ENCODE results near the gene MTFMT. TPM values are rescaled to one million over a fixed set of nuclear protein-coding genes. Genes with fewer than 3 reads are reported as not detected.
A peak's percentile ranks its signal among the peaks of the same experiment; 100 is the strongest.

Gene MTFMT
- total RNA-seq, 4 donors from 2014 or later: 9.8 to 40.5 (median 31.0) TPM

- no peaks in the 10 kb centered on the region for H3K27me3 ChIP-seq
- TF ChIP-seq POLR2AphosphoS5 (IDR thresholded peaks at IDR 0.05): no peak
- TF ChIP-seq POLR2A (IDR thresholded peaks at IDR 0.05): no peak
- no peak for TF ChIP-seq CTCF (IDR thresholded peaks at IDR 0.05)
- TF ChIP-seq EP300 (IDR thresholded peaks at IDR 0.05; ENCODE audit: low read depth): no peak
- H3K36me3 ChIP-seq: no peaks in the 10 kb centered on the region
- intact Hi-C loops (cut with DNase I; ENCODE audit: low total_unique reads) (no loop called here), in situ Hi-C loops (cut with MboI; ENCODE audit: low pct_ligation_motif_present in 1 of 4, low pct_unique_long_range_greater_than_20kb in 1 of 4, low sequenced_read_pairs in 3 of 4) (no loop called here)
- peaks cover 0 to 53% (median 27%) of the 10 kb centered on the region in 4 donors for H3K4me1 ChIP-seq
- DNase-seq: no peak
- 3 to 19% methylated on average over 3 to 9 of the region's 9 CpGs for WGBS, 2 donors (ENCODE audit: low coverage in 1 of 2)
- H3K27ac ChIP-seq: peak overlapping the region; percentile 85 to 98 (median 95)
- peak overlapping the region; percentile 24 to 98 (median 82) for H3K4me3 ChIP-seq
- H3K9me3 ChIP-seq: no peaks in the 10 kb centered on the region
Measured at GRCh38 chr15:64990168-64990470, 39.3 kb downstream of the MTFMT start.

GRCh38 chr15:64989416-64990167, 39.8 kb downstream of the MTFMT start, which contains the start of gene SPG21:
Gene SPG21, minus strand, starts transcription at chr15:64989914. Its CDS starts 6,345 bp downstream, at chr15:64983569.
- intact Hi-C loops (cut with DNase I; ENCODE audit: low total_unique reads): no loop called here
- DNase-seq: peak; percentile 95
- in situ Hi-C loops (cut with MboI; ENCODE audit: low pct_ligation_motif_present in 1 of 4, low pct_unique_long_range_greater_than_20kb in 1 of 4, low sequenced_read_pairs in 3 of 4): no loop called here
- H3K27ac ChIP-seq: peak within 1 kb of the TSS; percentile 85 to 98 (median 95)
- 0% methylated on average over 1 to 33 of the region's 75 CpGs for whole genome bisulfite sequencing, 2 donors (ENCODE audit: low coverage in 1 of 2)
- H3K27me3 ChIP-seq: no peaks in the 10 kb centered on the region
- peak within 1 kb of the TSS; percentile 70 to 98 (median 90) for H3K4me3 ChIP-seq
- TF ChIP-seq EP300 (IDR thresholded peaks at IDR 0.05; ENCODE audit: low read depth): no peak
- peak; percentile 78 to 88 (median 78) for TF ChIP-seq POLR2AphosphoS5 (IDR thresholded peaks at IDR 0.05)
- peak; percentile 67 for TF ChIP-seq POLR2A (IDR thresholded peaks at IDR 0.05)
- H3K9me3 ChIP-seq: no peaks in the 10 kb centered on the region
- H3K4me1 ChIP-seq: peaks cover 3 to 58% (median 32%) of the 10 kb centered on the region in 4 donors
- no peaks in the 10 kb centered on the region for H3K36me3 ChIP-seq

- WGBS, 2 donors (ENCODE audit: low coverage in 1 of 2): 75 to 81% methylated on average over 2 to 3 of the region's 3 CpGs
Measured at GRCh38 chr15:64987136-64987535, 42.3 kb downstream of the MTFMT start.

GRCh38 chr15:64985366-64986033, 43.9 kb downstream of the MTFMT start:
- no peaks in the 10 kb centered on the region for H3K9me3 ChIP-seq
- H3K27me3 ChIP-seq: no peaks in the 10 kb centered on the region
- intact Hi-C loops (cut with DNase I; ENCODE audit: low total_unique reads) (no loop called here), in situ Hi-C loops (cut with MboI; ENCODE audit: low pct_ligation_motif_present in 1 of 4, low pct_unique_long_range_greater_than_20kb in 1 of 4, low sequenced_read_pairs in 3 of 4) (no loop called here)
- TF ChIP-seq POLR2AphosphoS5 (IDR thresholded peaks at IDR 0.05) (no peak), EP300 (IDR thresholded peaks at IDR 0.05; ENCODE audit: low read depth) (no peak), POLR2A (IDR thresholded peaks at IDR 0.05) (no peak), CTCF (IDR thresholded peaks at IDR 0.05) (no peak)
- H3K27ac ChIP-seq: peak overlapping the region; percentile 64 to 73 (median 69)
- peaks cover 3 to 49% (median 32%) of the 10 kb centered on the region in 4 donors for H3K4me1 ChIP-seq
- H3K36me3 ChIP-seq: peaks cover 0 to 4% (median 0%) of the 10 kb centered on the region in 4 donors
- H3K4me3 ChIP-seq: no peak overlapping the region
- no peak for DNase-seq
- WGBS, 2 donors (ENCODE audit: low coverage in 1 of 2): 26 to 33% methylated on average over 5 to 9 of the region's 9 CpGs

More at GRCh38 chr15:64987136-64987535, 42.3 kb downstream of the MTFMT start:
- no peaks in the 10 kb centered on the region for H3K9me3 ChIP-seq
- H3K27ac ChIP-seq: no peak overlapping the region
- H3K36me3 ChIP-seq: peaks cover 0 to 4% (median 0%) of the 10 kb centered on the region in 4 donors
- DNase-seq: no peak
- H3K4me1 ChIP-seq: peaks cover 3 to 63% (median 37%) of the 10 kb centered on the region in 4 donors
- no peak overlapping the region for H3K4me3 ChIP-seq
- TF ChIP-seq POLR2AphosphoS5 (IDR thresholded peaks at IDR 0.05): no peak
- TF ChIP-seq POLR2A (IDR thresholded peaks at IDR 0.05): no peak
- TF ChIP-seq CTCF (IDR thresholded peaks at IDR 0.05): no peak
- TF ChIP-seq EP300 (IDR thresholded peaks at IDR 0.05; ENCODE audit: low read depth): no peak
- intact Hi-C loops (cut with DNase I; ENCODE audit: low total_unique reads): no loop called here
- no peaks in the 10 kb centered on the region for H3K27me3 ChIP-seq
- in situ Hi-C loops (cut with MboI; ENCODE audit: low pct_ligation_motif_present in 1 of 4, low pct_unique_long_range_greater_than_20kb in 1 of 4, low sequenced_read_pairs in 3 of 4): no loop called here
